ENCODE results near the gene TOP3B. TPM values are rescaled to one million over a fixed set of nuclear protein-coding genes. Genes with fewer than 3 reads are reported as not detected.

The TOP3B gene
- total RNA-seq, 4 donors from 2014 or later = 4.6 to 36.6 (median 23.4) TPM

DNA sequence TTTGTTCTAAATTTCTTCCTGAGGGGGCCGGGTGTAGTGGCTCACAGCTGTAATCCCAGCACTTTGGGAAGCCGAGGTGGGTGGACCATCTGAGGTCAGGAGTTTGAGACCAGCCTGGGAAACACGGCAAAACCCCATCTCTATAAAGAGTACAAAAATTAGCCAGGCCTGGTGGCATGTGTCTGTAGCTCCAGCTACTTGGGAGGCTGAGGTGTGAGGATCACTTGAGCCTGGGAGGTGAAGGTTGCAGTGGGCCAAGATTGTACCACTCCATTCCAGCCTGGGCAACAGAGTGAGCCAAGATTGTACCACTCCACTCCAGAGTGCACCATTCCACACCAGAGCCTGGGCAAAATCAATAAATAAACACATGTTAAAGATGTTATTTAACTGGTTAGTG is 20.6 kb upstream of the TOP3B start:
- no peaks in the 10 kb centered on the region for H3K4me1 ChIP-seq
- peaks cover 0 to 13% (median 0%) of the 10 kb centered on the region in 4 donors for H3K27me3 ChIP-seq
- WGBS, 2 donors = 67 to 80% methylated on average over 2 of the region's 3 CpGs
- H3K4me3 ChIP-seq = no peak overlapping the region
- intact Hi-C loops (cut with DNase I) = no loop called here
- no peaks in the 10 kb centered on the region for H3K9me3 ChIP-seq
- H3K36me3 ChIP-seq = no peaks in the 10 kb centered on the region
- no peak for TF ChIP-seq POLR2A (IDR thresholded peaks at IDR 0.05)
- TF ChIP-seq, protein P1, sequence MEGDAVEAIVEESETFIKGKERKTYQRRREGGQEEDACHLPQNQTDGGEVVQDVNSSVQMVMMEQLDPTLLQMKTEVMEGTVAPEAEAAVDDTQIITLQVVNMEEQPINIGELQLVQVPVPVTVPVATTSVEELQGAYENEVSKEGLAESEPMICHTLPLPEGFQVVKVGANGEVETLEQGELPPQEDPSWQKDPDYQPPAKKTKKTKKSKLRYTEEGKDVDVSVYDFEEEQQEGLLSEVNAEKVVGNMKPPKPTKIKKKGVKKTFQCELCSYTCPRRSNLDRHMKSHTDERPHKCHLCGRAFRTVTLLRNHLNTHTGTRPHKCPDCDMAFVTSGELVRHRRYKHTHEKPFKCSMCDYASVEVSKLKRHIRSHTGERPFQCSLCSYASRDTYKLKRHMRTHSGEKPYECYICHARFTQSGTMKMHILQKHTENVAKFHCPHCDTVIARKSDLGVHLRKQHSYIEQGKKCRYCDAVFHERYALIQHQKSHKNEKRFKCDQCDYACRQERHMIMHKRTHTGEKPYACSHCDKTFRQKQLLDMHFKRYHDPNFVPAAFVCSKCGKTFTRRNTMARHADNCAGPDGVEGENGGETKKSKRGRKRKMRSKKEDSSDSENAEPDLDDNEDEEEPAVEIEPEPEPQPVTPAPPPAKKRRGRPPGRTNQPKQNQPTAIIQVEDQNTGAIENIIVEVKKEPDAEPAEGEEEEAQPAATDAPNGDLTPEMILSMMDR (IDR thresholded peaks at IDR 0.05) = no peak
- no peak for DNase-seq
- no peak overlapping the region for H3K27ac ChIP-seq

DNA sequence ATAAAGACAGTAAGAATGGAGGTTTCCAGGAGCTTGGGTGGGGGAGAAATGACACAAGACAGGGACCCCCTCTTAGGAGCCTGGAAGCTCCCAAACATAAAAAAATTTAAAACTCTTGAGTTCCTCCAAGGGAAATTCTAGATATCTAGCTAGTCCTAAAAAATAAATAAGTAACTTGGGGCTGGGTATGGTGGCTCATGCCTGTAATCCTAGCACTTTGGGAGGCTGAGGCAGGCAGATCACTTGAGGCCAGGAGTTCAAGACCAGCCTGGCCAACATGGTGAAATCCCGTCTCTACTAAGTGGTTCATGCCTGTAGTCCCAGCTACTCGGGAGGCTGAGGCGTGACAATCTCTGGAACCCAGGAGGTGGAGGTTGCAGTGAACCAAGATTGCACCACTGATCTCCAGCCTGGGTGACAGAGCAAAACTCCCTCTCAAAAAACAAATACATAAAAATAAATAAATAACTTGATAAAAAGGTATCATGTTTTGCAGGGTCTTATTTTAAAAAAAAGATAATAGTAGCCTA is 20.0 kb upstream of the TOP3B start:
- H3K9me3 ChIP-seq = no peaks in the 10 kb centered on the region
- H3K36me3 ChIP-seq = no peaks in the 10 kb centered on the region
- no peak overlapping the region for H3K4me3 ChIP-seq
- WGBS, 2 donors = 89 to 100% methylated on average over 3 of the region's 3 CpGs
- H3K27ac ChIP-seq = no peak overlapping the region
- no peak for TF ChIP-seq POLR2A (IDR thresholded peaks at IDR 0.05)
- TF ChIP-seq, protein P1 (IDR thresholded peaks at IDR 0.05) = no peak
- H3K27me3 ChIP-seq = peaks cover 0 to 13% (median 0%) of the 10 kb centered on the region in 4 donors
- intact Hi-C loops (cut with DNase I) = no loop called here
- no peaks in the 10 kb centered on the region for H3K4me1 ChIP-seq
- no peak for DNase-seq

DNA sequence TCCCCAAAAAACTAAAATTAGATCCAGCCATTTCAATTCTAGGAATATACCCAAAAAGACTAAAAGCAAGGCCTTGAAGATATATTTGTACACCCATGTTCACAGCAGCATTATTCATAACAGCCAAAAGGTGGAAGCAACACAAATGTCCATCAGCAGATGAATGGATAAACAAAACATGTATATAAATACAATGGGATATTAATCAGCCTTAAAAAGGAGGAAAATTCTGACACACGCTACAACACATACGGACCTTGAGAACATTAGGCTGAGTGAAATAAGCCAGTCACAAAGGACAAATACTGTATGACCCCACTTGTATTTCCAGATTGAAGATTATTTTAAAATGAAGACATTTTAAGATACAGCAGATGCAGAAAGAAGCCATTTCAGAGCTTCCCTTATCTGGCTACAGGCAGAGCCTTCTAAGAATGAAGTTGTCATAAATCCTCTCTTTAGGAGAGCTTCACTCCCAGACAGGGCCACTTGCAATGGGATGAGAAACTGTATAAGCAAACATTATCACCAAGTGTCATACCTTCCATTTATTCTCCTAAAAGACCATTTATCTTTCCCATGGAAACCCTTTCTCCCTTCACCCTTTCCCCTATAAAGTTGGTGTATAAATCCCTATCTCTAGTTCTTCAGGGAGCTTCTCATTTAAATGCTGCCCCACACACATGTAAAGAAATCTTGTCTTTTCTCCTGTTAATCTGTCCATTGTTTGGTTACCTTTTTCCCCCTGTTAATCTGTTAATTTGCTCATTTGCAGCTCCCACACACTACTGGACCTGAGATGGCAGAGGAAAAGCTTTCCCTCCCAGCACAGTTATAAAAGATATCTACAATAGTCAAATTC is 19.3 kb upstream of the TOP3B start:
- Histone ChIP-seq H3K9me3 (no peaks in the 10 kb centered on the region), H3K27ac (no peak overlapping the region), H3K36me3 (no peaks in the 10 kb centered on the region), H3K4me1 (no peaks in the 10 kb centered on the region), H3K27me3 (peaks cover 0 to 13% (median 0%) of the 10 kb centered on the region in 4 donors), H3K4me3 (no peak overlapping the region)
- TF ChIP-seq, protein P1 (IDR thresholded peaks at IDR 0.05) = no peak
- no peak for TF ChIP-seq POLR2A (IDR thresholded peaks at IDR 0.05)
- intact Hi-C loops (cut with DNase I) = no loop called here
- no peak for DNase-seq
- 76 to 92% methylated on average over 2 of the region's 2 CpGs for WGBS, 2 donors

DNA sequence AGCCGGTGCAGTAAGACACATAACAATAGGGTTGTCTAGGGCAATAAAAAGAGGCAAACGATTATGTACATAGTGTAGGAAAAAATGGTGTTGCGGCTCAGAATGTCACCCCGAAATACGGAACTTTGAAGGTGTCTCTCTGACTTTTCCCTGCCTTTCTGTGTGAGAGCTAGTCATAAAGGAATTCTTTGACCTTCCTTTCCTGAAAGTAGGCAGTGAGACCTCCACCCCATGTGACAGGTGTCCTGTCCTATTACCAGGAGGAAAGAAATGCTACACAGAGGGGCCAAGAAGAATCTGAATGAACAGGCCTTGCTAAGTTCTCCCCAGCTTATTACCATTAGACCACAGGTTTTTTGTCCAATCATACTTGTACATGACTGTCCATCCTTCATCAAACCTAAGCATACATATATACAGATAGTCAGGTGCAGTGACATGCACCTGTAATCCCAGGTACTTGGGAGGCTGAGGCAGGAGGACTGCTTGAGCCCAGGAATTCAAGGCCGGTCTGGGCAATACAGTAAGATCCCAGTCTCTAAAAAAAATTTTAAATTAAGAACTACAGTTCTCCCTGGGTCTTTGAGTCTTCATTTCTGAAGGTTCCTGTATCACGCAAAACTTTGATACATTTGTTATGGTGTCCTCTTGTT is 16.1 kb upstream of the TOP3B start:
- Histone ChIP-seq H3K4me1 (no peaks in the 10 kb centered on the region), H3K36me3 (no peaks in the 10 kb centered on the region), H3K4me3 (no peak overlapping the region), H3K9me3 (no peaks in the 10 kb centered on the region), H3K27me3 (peaks cover 0 to 13% (median 0%) of the 10 kb centered on the region in 4 donors), H3K27ac (no peak overlapping the region)
- no peak for DNase-seq
- TF ChIP-seq, protein P1 (IDR thresholded peaks at IDR 0.05) = no peak
- no peak for TF ChIP-seq POLR2A (IDR thresholded peaks at IDR 0.05)
- WGBS, 2 donors = 82 to 83% methylated on average over 7 of the region's 7 CpGs
- intact Hi-C loops (cut with DNase I) = no loop called here

DNA sequence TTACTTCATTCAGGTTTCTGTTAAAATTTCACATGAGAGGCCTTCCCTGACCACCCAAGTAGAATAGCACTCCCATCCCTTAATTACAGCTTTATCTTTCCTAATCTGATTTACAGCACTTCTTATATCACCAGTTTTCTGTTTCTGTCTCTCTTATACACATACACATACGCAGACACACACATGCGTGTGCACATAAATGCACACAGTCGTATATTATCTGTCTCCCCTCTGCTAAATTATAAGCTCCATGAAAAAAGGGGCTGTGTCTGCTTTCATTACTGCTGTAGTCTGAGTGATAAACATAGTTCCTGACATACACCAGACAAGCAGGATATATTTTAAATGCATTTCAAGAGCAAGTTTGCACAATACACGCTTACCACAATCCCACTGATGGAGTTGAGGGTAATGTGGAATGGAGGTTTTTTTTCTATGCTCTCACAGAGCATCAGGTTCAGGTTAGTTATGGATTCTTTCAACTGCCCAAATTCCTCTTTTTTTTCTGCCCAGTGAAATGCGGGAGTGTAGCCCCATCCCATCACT is 13.7 kb upstream of the TOP3B start:
- intact Hi-C loops (cut with DNase I) = no loop called here
- 81 to 87% methylated on average over 5 of the region's 5 CpGs for WGBS, 2 donors
- H3K9me3 ChIP-seq = no peaks in the 10 kb centered on the region
- no peak overlapping the region for H3K4me3 ChIP-seq
- TF ChIP-seq POLR2A (IDR thresholded peaks at IDR 0.05) = no peak
- TF ChIP-seq, protein P1 (IDR thresholded peaks at IDR 0.05) = no peak
- H3K27ac ChIP-seq = no peak overlapping the region
- peaks cover 0 to 22% (median 0%) of the 10 kb centered on the region in 4 donors for H3K27me3 ChIP-seq
- H3K4me1 ChIP-seq = no peaks in the 10 kb centered on the region
- no peaks in the 10 kb centered on the region for H3K36me3 ChIP-seq
- DNase-seq = no peak
